ENCODE results near the gene RAP1A.
"Not testable (repeated sequence)": the region's sequence is repeated elsewhere in the genome, so short reads cannot be mapped to it uniquely, and the experiment has no call there.

DNA sequence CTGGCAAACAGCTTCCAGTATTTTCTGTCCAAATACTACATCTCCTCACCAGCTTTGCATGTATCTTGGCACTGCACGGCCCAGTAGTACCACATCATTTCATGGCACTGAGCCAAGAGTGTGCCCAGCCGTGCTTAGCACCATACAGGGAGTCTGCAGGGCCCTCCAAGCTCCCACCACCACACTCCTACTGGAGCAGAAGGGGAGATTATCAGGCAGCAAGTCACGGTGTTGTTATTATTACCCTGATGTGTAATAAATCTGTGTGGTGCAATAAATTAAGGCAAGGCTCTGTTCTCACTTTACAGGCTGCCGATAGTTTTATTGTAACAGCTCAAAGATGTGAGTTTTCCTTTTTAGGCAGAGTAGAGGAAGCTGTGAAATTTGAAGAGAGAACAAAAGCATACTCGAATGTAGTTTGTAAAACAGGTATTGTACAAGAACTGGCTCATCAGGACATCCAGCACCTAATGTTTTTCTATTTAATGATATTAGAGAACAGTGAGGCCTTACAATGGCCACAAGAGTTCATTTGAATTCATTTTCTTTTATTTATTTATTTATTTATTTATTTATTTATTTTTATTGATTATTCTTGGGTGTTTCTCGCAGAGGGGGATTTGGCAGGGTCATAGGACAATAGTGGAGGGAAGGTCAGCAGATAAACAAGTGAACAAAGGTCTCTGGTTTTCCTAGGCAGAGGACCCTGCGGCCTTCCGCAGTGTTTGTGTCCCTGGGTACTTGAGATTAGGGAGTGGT is 13.0 kb upstream of the RAP1A start:
- TF ChIP-seq, protein P1, sequence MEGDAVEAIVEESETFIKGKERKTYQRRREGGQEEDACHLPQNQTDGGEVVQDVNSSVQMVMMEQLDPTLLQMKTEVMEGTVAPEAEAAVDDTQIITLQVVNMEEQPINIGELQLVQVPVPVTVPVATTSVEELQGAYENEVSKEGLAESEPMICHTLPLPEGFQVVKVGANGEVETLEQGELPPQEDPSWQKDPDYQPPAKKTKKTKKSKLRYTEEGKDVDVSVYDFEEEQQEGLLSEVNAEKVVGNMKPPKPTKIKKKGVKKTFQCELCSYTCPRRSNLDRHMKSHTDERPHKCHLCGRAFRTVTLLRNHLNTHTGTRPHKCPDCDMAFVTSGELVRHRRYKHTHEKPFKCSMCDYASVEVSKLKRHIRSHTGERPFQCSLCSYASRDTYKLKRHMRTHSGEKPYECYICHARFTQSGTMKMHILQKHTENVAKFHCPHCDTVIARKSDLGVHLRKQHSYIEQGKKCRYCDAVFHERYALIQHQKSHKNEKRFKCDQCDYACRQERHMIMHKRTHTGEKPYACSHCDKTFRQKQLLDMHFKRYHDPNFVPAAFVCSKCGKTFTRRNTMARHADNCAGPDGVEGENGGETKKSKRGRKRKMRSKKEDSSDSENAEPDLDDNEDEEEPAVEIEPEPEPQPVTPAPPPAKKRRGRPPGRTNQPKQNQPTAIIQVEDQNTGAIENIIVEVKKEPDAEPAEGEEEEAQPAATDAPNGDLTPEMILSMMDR (conservative IDR thresholded peaks at IDR 0.05; ENCODE audit: low read depth, low read length) = not testable (repeated sequence)
- not testable (repeated sequence) for TF ChIP-seq EZH2 (IDR thresholded peaks at IDR 0.05; ENCODE audit: borderline replicate concordance, low read depth, low read length, poor library complexity, severe bottlenecking)

All from A673 (cell line).